GM12878 (cell line): ENCODE results near the gene MGAT3. TPM values are rescaled to one million over a fixed set of nuclear protein-coding genes. Genes with fewer than 3 reads are reported as not detected.

Experiments used
- ATAC-seq: fragments of 200-7000 bp; cut with Tn5 transposase; 3 replicates; pipeline ENCODE4 v1.9.1; 2020; ENCODE audit warnings: mild to moderate bottlenecking, moderate library complexity
- BruUV-seq: library from RNA; stranded (reverse); fragments of 400-500 nt; replicated peaks from 2 replicates; lab custom pipeline; 2021; lab: Mats Ljungman, UMichigan
- CTCF ChIA-PET: fragments of 300-600 bp; sonication (Branson Sonifier 250); formaldehyde crosslinking; extraction: SDS; loops from one replicate; lab custom pipeline; 2021; ENCODE audit warnings: inconsistent platforms; lab: Yijun Ruan, JAX
- POLR2A ChIA-PET: fragments of 350-600 bp; formaldehyde crosslinking; extraction: SDS; loops from one replicate; lab custom pipeline; 2021; ENCODE audit warnings: inconsistent platforms; lab: Charles Lee
- RAD21 ChIA-PET: fragments of 300-600 bp; sonication (Branson Sonifier 250); formaldehyde crosslinking; loops from one replicate; lab custom pipeline; 2023; ENCODE audit warnings: antibody characterized with exemption; ENCODE audit not compliant: unreplicated experiment; lab: Charles Lee
- SMC1A ChIA-PET: fragments of 300-600 bp; sonication (Branson Sonifier 250); formaldehyde crosslinking; loops from one replicate; lab custom pipeline; 2023; ENCODE audit not compliant: unreplicated experiment, uncharacterized antibody; lab: Charles Lee
- DNase-seq: peaks from one replicate; pipeline ENCODE4 v3.0.0-alpha.2; 2011; ENCODE audit warnings: low read depth, low spot score
- FAIRE-seq: peaks from 3 replicates; lab custom pipeline; 2011; peaks lifted over from hg19 to GRCh38; lab: Jason Lieb, UNC
- H2AFZ ChIP-seq: 2 replicates; pipeline ENCODE4 v1.6.0; 2011; ENCODE audit warnings: low read depth, low read length, control low read depth; ENCODE audit not compliant: control insufficient read depth
- H3K27ac ChIP-seq: 2 replicates; pipeline ENCODE4 v1.5.1; 2011; ENCODE audit warnings: control low read depth; ENCODE audit not compliant: control insufficient read depth, insufficient read depth
- H3K27me3 ChIP-seq, 2 experiments: replicated peaks in 1 of 2; 2 replicates each; pipeline versions ENCODE4 v1.6.0 to v1.6.1; 2011; ENCODE audit warnings: low read length in 1 of 2; ENCODE audit not compliant: control insufficient read depth in 2 of 2, insufficient read depth in 2 of 2
- H3K36me3 ChIP-seq, 2 experiments: 2 replicates each; pipeline ENCODE4 v1.5.1; 2011; ENCODE audit warnings: low read length in 1 of 2; ENCODE audit not compliant: control insufficient read depth in 2 of 2, insufficient read depth in 2 of 2
- H3K4me1 ChIP-seq: 2 replicates; pipeline ENCODE4 v1.6.1; 2011; ENCODE audit warnings: mild to moderate bottlenecking, low read length, moderate library complexity, mixed read lengths; ENCODE audit not compliant: control insufficient read depth, insufficient read depth
- H3K4me2 ChIP-seq: 2 replicates; pipeline ENCODE4 v1.6.0; 2011; ENCODE audit warnings: control low read depth; ENCODE audit not compliant: control insufficient read depth, insufficient read depth
- H3K4me3 ChIP-seq: fragments of 200-600 bp; sonication (generic); 2 replicates; pipeline ENCODE4 v1.5.1; 2016
- H3K79me2 ChIP-seq: 2 replicates; pipeline ENCODE4 v1.6.0; 2011; ENCODE audit warnings: low read length; ENCODE audit not compliant: control insufficient read depth, insufficient read depth
- H3K9ac ChIP-seq: 2 replicates; pipeline ENCODE4 v1.8.0; 2011; ENCODE audit warnings: low read length, control low read depth, mixed read lengths; ENCODE audit not compliant: control insufficient read depth, insufficient read depth
- H3K9me3 ChIP-seq: replicated peaks from 3 replicates; pipeline ENCODE4 v1.5.1; 2011; ENCODE audit warnings: mild to moderate bottlenecking, low read length; ENCODE audit not compliant: control insufficient read depth, insufficient read depth
- H4K20me1 ChIP-seq: 2 replicates; pipeline ENCODE4 v1.6.0; 2011; ENCODE audit not compliant: control insufficient read depth, insufficient read depth
- CTCF ChIP-seq, 3 experiments: IDR thresholded peaks in 2 of 3; conservative IDR thresholded peaks in 1 of 3; 2 replicates each; pipeline ENCODE4 v1.5.1; 2011; ENCODE audit warnings: low read depth in 3 of 3, low read length in 3 of 3, mild to moderate bottlenecking in 3 of 3, control low read depth in 2 of 3, moderate library complexity in 2 of 3, inconsistent platforms in 1 of 3, mixed read lengths in 1 of 3; ENCODE audit not compliant: control insufficient read depth in 2 of 3, insufficient read depth in 1 of 3; ENCODE audit errors: extremely low read depth in 1 of 3
- KDM1A ChIP-seq: fragments of 200-600 bp; sonication (generic); IDR thresholded peaks from 2 replicates; pipeline ENCODE4 v1.6.1; 2016; ENCODE audit warnings: borderline replicate concordance
- SKIL ChIP-seq: fragments of 450-650 bp; IDR thresholded peaks from 2 replicates; pipeline ENCODE4 v1.6.1; 2017; ENCODE audit warnings: mild to moderate bottlenecking, low read depth, inconsistent platforms; ENCODE audit not compliant: poor library complexity, severe bottlenecking
- TAF1 ChIP-seq: IDR thresholded peaks from 2 replicates; pipeline ENCODE4 v1.6.1; 2011; ENCODE audit warnings: mild to moderate bottlenecking, low read depth, low read length, borderline replicate concordance
- ZBTB4 ChIP-seq: fragments of 450-650 bp; formaldehyde crosslinking; IDR thresholded peaks from 2 replicates; pipeline ENCODE4 v1.4.0; 2022; ENCODE audit warnings: mild to moderate bottlenecking, moderate library complexity
- ZNF274 ChIP-seq: IDR thresholded peaks from one replicate; pipeline ENCODE4 v1.8.0; 2011; ENCODE audit not compliant: insufficient read length, insufficient read depth
- ZNF622 ChIP-seq: fragments of 450-650 bp; IDR thresholded peaks from 2 replicates; pipeline ENCODE4 v1.6.1; 2017; ENCODE audit warnings: mild to moderate bottlenecking, inconsistent platforms
- WGBS: methylation state at CpG from one replicate; pipeline ENCODE4 v1.1.6; 2016; ENCODE audit warnings: low lambda C conversion rate; ENCODE audit not compliant: insufficient replicate concordance, insufficient coverage; ENCODE audit errors: missing lambda C conversion rate; 5-methylcytosine and 5-hydroxymethylcytosine counted together
- in situ Hi-C: fragments of 300-500 bp; cut with MboI; formaldehyde crosslinking; loops from 9 replicates; pipeline ENCODE4 v1.14.3; 2018; ENCODE audit warnings: mixed read lengths
- intact Hi-C: fragments of 100-400 bp; cut with micrococcal nuclease; formaldehyde crosslinking; loops from one replicate; pipeline ENCODE4 v1.14.2; 2022; ENCODE audit not compliant: unreplicated experiment
- polyA plus RNA-seq, 11 experiments: library from polyadenylated mRNA; depleted of rRNA in 4 of 11; unstranded in 6 of 11; stranded (reverse) in 5 of 11; fragments of >200 nt; fragmentation: Nextera tagmentation in 4 of 11; fragmentation: Illumina TruSeq in 1 of 11; extraction: Ambion mirVana in 4 of 11; extraction: Trizol in 1 of 11; gene quantifications; 1 replicate in 1 of 11; 2 replicates in 10 of 11; pipeline versions ENCODE4 v1.2.1 to v1.2.3, GENCODE V29; 2011 to 2016; ENCODE audit warnings: inconsistent platforms in 2 of 11, missing spikeins in 2 of 11, low read depth in 1 of 11
- total RNA-seq, 4 experiments: library from RNA; depleted of rRNA in 3 of 4; stranded (reverse); fragments of >200 nt in 3 of 4; fragmentation: Illumina TruSeq in 1 of 4; extraction: Trizol in 1 of 4; gene quantifications; 2 replicates each; pipeline versions ENCODE4 v1.2.1 to v1.2.3, GENCODE V29; 2013 to 2021

The MGAT3 gene
- total and polyA plus RNA-seq, 10 of the 15 experiments (the other 5 are each of a cell fraction or from before 2014, with no cell fraction given), result 0.32 to 40.2 (median 11.9) TPM

- FAIRE-seq (no peak), ATAC-seq (no peak), DNase-seq (no peak)
- H3K9me3 ChIP-seq, result no peaks in the 10 kb centered on the region
- ChIA-PET RAD21 (interaction anchor here (2.7 kb wide), 1 partner anchor 14 kb away, joined by 10 read pairs; no protein-coding TSS in a partner anchor), POLR2A (interaction anchor here (1.1 to 2.8 kb wide), 3 partner anchors 8 to 19 kb away, joined by 3 to 28 read pairs (median 4); no protein-coding TSS in a partner anchor), SMC1A (interaction anchor here (5.9 kb wide), 1 partner anchor 9 kb away, joined by 50 read pairs; no protein-coding TSS in a partner anchor), CTCF (interaction anchor here (2.8 to 4.1 kb wide), 2 partner anchors 11 to 20 kb away, joined by 18 to 23 read pairs; no protein-coding TSS in a partner anchor)
- no peak overlapping the region for H2AFZ ChIP-seq
- in situ Hi-C loops, result no loop called here
- H3K36me3 ChIP-seq, result no peaks in the 10 kb centered on the region; a peak in 2 of 4 replicates
- peaks cover 15% of the 10 kb centered on the region for H3K4me1 ChIP-seq
- no peaks in the 10 kb centered on the region for H3K27me3 ChIP-seq
- intact Hi-C loops, result no loop called here
- H3K9ac ChIP-seq, result peak overlapping the region; percentile 85; the same call in 1 of the 2 replicates
- peak overlapping the region; percentile 78; the same call in 1 of the 2 replicates for H3K27ac ChIP-seq
- H3K4me3 ChIP-seq, result peak overlapping the region; percentile 86; the same call in 1 of the 2 replicates
- TF ChIP-seq ZNF622 (no peak), ZBTB4 (CRISPR knock-in tag) (no peak), KDM1A (no peak), TAF1 (no peak), ZNF274 (no peak), CTCF (IDR thresholded peaks at IDR 0.05 in 2 of 3, conservative IDR thresholded peaks at IDR 0.05 in 1 of 3; ENCODE audit: control insufficient read depth in 2 of 3, extremely low read depth in 1 of 3, insufficient read depth in 1 of 3, low read depth in 3 of 3, low read length in 3 of 3) (no peak), SKIL (no peak)
- whole genome bisulfite sequencing, result 0% methylated on average over 8 of the region's 63 CpGs
- H3K4me2 ChIP-seq, result no peak overlapping the region
- BruUV-seq, result no TSS peak
- peaks cover 57% of the 10 kb centered on the region for H3K79me2 ChIP-seq
- H4K20me1 ChIP-seq, result no peaks in the 10 kb centered on the region
Observed at GRCh38 chr22:39457198-39457555, 365 bp downstream of the MGAT3 start.
